ENCODE measurements around the gene TENM4.

GRCh38 chr11:79363256-79363655 is 77.6 kb downstream of the TENM4 start:
- TF ChIP-seq MTF1 (CRISPR knock-in tag; IDR thresholded peaks at IDR 0.05) (no peak), HNF1B (CRISPR knock-in tag; IDR thresholded peaks at IDR 0.05) (no peak), FOXP4 (CRISPR knock-in tag; IDR thresholded peaks at IDR 0.05) (no peak), HDAC6 (IDR thresholded peaks at IDR 0.05; ENCODE audit: low read depth, low read length) (no peak), CREB1 (IDR thresholded peaks at IDR 0.05) (no peak), CREB1 (CRISPR knock-in tag; IDR thresholded peaks at IDR 0.05) (no peak), MLX (CRISPR knock-in tag; IDR thresholded peaks at IDR 0.05) (no peak), EZH2 (conservative IDR thresholded peaks at IDR 0.05; ENCODE audit: low read depth, low read length) (no peak), SSRP1 (CRISPR knock-in tag; IDR thresholded peaks at IDR 0.05) (no peak), RAD21 (CRISPR knock-in tag; IDR thresholded peaks at IDR 0.05) (no peak), POLR2A (IDR thresholded peaks at IDR 0.05; ENCODE audit: insufficient read depth in 1 of 2, low read depth in 2 of 2, low read length in 2 of 2) (no peak), REST (IDR thresholded peaks at IDR 0.05; ENCODE audit: borderline replicate concordance in 1 of 2, low read depth in 1 of 2, low read length in 2 of 2) (no peak)
- TF ChIP-seq, protein P1, sequence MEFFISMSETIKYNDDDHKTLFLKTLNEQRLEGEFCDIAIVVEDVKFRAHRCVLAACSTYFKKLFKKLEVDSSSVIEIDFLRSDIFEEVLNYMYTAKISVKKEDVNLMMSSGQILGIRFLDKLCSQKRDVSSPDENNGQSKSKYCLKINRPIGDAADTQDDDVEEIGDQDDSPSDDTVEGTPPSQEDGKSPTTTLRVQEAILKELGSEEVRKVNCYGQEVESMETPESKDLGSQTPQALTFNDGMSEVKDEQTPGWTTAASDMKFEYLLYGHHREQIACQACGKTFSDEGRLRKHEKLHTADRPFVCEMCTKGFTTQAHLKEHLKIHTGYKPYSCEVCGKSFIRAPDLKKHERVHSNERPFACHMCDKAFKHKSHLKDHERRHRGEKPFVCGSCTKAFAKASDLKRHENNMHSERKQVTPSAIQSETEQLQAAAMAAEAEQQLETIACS (CRISPR knock-in tag; IDR thresholded peaks at IDR 0.05), result no peak
- TF ChIP-seq, protein P2, sequence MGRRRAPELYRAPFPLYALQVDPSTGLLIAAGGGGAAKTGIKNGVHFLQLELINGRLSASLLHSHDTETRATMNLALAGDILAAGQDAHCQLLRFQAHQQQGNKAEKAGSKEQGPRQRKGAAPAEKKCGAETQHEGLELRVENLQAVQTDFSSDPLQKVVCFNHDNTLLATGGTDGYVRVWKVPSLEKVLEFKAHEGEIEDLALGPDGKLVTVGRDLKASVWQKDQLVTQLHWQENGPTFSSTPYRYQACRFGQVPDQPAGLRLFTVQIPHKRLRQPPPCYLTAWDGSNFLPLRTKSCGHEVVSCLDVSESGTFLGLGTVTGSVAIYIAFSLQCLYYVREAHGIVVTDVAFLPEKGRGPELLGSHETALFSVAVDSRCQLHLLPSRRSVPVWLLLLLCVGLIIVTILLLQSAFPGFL (CRISPR knock-in tag; IDR thresholded peaks at IDR 0.05), result no peak
- TF ChIP-seq, protein P3, sequence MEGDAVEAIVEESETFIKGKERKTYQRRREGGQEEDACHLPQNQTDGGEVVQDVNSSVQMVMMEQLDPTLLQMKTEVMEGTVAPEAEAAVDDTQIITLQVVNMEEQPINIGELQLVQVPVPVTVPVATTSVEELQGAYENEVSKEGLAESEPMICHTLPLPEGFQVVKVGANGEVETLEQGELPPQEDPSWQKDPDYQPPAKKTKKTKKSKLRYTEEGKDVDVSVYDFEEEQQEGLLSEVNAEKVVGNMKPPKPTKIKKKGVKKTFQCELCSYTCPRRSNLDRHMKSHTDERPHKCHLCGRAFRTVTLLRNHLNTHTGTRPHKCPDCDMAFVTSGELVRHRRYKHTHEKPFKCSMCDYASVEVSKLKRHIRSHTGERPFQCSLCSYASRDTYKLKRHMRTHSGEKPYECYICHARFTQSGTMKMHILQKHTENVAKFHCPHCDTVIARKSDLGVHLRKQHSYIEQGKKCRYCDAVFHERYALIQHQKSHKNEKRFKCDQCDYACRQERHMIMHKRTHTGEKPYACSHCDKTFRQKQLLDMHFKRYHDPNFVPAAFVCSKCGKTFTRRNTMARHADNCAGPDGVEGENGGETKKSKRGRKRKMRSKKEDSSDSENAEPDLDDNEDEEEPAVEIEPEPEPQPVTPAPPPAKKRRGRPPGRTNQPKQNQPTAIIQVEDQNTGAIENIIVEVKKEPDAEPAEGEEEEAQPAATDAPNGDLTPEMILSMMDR (CRISPR knock-in tag; IDR thresholded peaks at IDR 0.05), result no peak

Data from HepG2 (cell line).